CD4-positive, alpha-beta T cell treated with Interleukin-17A for 1 hour (primary cell): ENCODE measurements around the gene SYF2.
"Not testable (repeated sequence)": the region's sequence is repeated elsewhere in the genome, so short reads cannot be mapped to it uniquely, and the experiment has no call there.

Experiments
- DNase-seq: peaks from one replicate; pipeline ENCODE4 v3.0.0-alpha.2; 2020

Gene SYF2

DNA sequence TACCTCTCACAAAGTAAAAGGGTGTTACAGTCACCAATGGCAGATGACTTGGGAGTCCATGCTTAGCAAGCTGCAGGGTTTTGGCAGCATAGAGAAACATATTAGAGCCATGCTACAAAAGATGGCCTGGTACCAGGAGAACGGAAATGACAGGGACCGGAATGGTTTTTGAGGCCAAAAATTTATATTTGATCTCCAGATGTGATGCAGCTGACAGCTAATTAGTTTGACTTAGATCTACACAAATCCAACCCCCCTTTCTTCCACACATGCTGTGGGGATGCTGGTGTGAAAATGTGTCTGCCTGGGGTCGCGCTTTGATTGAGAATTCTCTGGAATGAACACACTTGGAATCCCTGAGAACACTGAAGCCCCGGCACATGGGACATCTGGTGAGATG is 26.5 kb downstream of the SYF2 start:
- DNase-seq: no peak

DNA sequence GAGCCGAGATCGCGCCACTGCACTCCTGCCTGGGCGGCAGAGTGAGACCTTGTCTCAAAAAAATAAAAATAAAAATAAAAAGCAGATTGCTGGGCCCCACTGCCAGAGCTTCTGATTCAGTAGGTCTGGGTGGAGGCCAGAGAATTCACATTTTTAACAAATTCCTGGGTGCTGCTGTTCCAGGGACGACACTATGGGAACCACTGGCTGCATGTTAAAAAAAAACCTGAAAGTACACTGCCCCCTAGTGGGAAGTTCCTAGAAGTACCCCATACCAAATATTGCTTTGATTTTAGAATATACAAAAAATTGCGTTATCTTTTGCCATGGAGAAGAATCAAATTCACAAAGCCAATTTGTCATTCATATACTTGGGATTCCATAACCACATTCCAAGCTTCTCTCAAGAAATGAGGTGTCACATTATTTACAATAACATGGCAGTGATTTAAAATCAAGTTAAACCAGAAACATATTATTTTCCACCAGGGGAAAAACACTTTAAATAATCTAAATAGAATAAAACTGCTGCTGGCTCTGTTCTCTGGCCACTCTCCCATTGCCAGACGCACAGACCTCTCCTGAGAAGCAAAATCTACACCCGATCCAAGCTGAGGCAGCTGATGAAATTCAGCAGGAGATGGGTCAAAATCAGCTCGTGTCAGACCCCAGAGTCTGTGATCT is 27.4 kb downstream of the SYF2 start:
- peak; percentile 56 for DNase-seq

DNA sequence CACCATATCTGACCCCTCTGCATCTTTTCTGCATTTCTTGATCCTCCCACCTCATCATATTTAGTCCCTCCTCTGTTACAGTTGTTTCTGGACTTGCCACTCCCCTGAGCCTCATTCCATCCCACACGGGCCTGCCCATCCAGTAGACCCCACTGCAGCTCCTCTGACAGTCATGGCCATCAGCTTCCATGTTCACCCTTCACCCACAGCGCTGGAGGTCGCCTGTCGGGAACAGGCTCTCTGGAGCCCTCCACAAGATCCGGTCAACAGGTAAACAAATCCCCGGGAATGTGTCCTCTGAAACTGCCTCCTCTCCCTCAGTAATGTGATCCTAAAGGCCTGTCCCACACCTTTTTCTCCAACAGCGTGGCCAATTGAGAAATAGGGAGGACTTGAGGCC is 31.3 kb downstream of the SYF2 start:
- DNase-seq: no peak

- DNase-seq: no peak
Observed at GRCh38 chr1:25199819-25200620, 32.3 kb downstream of the SYF2 start.

GRCh38 chr1:25198663-25199252 is 33.5 kb downstream of the SYF2 start:
- DNase-seq: no peak

GRCh38 chr1:25197982-25198662 is 34.2 kb downstream of the SYF2 start:
- DNase-seq: no peak

- no peak for DNase-seq
Observed at GRCh38 chr1:25197235-25197975, 34.9 kb downstream of the SYF2 start.

DNA sequence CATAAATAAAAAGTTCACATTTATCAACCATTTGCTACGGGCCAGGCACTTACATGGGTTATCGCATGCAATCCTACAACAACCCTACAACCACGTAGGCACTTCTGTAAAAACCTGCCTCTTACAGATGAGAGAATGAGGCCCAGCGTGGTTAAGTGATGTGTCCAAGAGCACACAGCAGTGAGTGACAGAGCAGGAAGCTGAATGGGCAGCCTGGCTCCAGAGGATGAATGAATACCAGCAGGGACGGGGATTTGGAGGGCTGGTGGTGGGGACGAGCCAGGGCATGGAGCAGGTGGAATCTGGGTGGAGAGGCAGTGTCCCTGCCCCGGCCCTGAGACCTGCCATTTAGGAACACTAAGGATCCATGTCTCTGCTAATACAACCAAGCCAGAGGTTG is 35.5 kb downstream of the SYF2 start:
- DNase-seq: no peak

- DNase-seq: no peak
Observed at GRCh38 chr1:25195835-25196234, 36.5 kb downstream of the SYF2 start.

- DNase-seq: no peak
Observed at GRCh38 chr1:25194572-25195020, 37.7 kb downstream of the SYF2 start.

DNA sequence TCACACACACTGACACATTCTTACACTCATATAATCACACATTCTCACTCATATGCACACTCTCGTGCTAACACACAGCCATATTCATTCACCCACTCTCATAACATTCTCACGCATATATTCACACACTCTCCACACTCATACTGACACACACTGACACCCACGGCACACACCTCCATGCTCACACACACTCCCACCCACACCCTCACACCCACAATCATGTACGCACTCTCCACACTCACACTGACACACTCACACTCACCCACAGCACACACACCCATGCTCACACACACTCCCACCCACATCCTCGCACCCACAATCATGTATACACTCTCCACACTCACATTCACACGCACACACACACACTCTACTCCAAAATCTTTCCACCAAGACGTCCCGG is 38.2 kb downstream of the SYF2 start:
- DNase-seq: no peak

GRCh38 chr1:25193229-25193628 is 39.1 kb downstream of the SYF2 start:
- DNase-seq: no peak

GRCh38 chr1:25192154-25192553 is 40.1 kb downstream of the SYF2 start:
- DNase-seq: no peak

GRCh38 chr1:25190260-25190659 is 42.0 kb downstream of the SYF2 start:
- no peak for DNase-seq

DNA sequence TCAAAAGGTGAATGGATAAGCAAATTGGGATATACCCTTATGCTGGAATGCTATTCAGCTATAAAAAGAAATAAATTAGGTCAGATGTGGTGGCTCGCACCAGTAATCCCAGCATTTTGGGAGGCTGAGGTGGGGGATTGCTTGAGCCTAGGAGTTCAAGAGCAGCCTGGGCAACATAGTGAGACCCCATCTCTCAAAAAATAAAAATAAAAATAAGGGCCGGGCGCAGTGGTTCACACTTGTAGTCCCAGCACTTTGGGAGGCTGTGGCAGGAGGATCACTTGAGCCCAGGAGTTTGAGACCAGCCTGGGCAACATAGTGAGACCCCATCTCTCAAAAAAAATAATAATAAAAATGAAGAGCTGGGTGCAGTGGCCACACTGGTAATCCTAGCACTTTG is 44.4 kb downstream of the SYF2 start:
- not testable (repeated sequence) for DNase-seq

GRCh38 chr1:25187077-25187476 is 45.2 kb downstream of the SYF2 start:
- no peak for DNase-seq

DNA sequence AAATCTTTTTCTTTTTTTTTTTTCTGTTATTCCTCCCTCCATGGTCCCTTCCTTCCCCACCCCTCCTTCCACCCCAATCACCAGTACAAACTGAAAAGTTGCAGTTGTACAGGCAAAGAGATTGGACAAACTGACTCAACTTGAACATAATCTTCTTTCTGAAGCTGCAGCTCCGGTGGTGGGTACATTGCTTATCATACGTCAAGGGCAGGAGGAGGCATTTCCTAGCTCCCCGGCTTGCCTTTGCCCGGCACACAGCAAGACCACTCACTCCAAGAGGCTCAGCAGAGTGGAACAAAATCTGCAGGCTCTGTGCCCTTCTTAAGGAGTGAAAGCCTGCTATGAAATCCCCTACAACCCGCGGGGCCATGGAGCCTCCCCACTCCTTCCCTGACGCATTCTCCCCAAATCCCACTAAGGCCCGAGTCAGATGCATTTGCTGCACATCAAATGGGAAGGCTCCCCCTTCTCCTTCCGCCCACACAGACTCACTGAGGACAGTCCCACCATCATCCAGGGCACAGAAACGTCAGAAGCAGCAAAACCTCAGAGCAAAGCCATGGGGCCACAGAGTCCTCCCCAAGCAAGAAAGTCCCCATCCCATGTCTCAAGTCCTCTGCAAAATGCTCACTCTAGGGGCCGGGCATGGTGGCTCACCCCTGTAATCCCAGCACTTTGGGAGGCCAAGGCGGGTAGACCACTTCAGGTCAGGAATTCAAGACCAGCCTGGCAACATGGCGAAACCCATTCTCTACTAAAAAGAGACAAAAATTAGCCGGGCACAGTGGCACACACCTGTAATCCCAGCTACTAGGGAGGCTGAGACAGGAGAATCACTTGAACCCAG is 45.9 kb downstream of the SYF2 start:
- no peak for DNase-seq

DNA sequence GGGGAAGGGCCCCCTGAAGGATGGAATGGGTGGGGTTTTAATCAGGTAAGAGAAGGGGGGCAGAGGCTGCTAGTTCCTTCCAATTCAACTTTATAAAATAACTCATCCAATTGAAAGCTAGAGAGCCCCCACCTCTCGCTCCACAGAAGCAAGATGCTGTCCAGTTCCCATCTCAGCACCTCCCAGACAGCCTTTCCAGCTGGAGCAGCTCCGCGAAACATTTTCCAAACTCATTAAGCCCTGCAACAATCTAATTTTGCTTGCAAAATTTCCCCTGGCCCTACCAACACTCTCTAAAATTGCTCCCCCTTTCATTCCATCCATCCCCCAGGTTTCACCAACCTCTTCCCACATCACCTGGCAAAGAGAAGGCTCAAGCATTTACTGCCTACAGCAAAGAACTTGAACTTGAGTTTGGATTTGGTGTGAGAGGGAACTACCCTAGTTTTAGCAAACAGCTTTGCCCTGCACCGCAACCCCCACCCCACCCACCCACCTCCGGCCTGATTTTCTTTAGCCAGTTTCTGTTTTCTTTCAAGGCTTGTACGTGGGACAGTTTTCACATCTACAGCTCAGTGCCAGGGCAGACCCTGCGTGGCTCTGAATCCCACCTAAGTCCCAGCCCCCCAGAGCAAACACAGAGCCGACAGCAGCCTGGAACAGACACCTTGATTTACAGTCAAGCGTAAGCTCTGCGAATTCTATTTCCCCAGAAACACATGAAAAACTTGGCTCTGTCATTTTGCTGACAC is 46.7 kb downstream of the SYF2 start:
- DNase-seq: no peak

DNA sequence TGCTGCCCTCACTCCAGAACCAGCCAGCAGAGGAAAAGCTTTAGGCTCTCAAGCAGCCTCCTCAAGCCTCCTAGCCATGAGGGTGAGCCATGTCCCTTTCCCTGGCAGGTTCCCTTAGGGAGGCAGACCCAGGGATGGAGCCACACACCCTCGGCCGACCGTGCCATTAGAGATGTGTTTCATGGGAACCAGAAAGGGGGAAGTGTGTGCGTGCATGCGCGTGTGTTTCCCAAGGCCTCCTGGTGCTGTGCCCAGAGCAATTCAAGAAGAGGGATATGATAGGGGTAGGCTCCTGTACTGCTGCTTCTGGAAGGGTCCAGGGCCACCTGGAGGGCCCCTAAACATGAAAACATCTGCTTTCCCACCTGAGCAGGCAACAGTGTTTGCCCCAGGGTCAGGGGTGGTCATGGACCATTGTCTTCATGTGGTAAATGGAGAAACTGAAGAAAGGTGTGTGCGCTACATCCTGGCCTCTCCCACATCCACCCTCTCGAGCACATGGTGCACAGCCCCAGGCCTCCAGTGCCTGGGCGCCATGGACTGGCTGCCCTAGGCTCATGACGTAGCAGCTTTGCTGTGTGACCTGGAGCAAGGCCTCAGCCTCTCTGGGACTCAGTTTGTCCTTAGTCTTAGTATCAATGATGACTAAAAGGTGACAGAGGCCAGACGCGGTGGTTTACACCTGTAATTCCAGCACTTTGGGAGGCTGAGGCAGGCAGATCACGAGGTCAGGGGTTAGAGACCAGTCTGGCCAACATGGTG is 48.1 kb downstream of the SYF2 start:
- DNase-seq: no peak
